ENCODE results near the gene PRKAA2.

PRKAA2 gene

DNA sequence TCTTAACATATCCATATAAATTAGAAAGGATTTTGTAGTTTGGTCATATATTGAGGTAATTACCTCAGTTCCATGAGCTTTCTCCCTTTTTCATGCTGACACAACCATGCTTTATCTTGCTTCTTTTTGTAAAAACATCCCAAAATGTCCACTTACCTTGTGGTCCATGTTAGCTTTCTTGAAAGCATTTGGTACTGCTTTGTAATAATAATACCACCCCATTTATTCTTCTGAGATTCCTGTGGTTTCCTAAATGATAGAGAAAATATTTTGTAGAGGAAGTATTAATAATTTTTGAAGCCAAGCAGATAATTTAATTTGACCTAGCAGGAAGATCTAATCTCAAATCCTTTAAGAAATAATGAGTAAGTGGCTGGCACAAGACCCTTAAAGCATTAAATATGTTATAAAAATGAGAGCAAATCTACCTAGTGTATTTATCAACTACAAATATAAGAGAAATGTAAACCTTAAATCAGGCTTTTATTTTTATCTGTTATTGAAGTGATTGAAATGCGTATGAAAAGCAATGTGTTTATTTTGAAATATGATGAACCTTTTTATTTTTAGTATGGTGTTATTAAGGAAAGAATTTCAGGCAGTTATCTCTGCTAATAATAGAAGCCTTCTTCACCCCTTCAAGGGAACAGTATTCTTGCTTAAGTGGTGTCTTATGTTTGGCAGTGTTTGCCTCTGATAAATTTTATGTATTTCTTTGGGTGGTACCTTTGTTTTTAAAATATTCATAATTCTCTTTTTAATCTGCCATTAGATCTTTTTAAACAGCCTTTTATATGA, 9.2 kb downstream of the PRKAA2 start:
- DNase-seq (ENCODE audit: low read depth) = no peak

DNA sequence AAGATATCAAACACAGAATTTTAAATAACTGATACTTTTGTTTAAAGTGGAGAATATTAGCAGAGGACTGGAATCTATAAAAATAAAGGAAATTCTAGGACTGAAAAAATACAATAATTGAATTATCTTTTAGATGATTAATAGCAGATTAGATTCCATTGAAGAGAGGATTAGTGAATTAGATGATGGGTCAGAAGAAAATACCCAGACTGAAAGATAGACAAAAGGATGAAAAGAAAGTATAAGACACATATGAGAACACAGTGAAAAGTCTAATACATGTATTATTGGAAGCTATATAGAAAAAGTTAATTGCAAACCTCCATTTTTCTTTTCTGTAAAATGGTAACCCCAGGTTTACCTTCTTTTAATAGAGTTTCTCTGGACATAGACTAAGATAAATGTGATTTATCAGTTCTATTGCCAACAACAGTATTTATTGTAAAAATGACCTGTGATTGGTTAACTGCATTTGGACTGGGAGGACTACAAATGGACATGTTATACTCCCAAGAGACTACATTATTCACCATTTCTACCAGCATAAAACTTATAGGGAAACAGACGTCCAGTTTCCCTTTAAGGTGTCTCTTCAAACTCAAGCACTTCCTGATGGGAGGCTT, 11.0 kb downstream of the PRKAA2 start:
- DNase-seq (ENCODE audit: low read depth) = no peak

DNA sequence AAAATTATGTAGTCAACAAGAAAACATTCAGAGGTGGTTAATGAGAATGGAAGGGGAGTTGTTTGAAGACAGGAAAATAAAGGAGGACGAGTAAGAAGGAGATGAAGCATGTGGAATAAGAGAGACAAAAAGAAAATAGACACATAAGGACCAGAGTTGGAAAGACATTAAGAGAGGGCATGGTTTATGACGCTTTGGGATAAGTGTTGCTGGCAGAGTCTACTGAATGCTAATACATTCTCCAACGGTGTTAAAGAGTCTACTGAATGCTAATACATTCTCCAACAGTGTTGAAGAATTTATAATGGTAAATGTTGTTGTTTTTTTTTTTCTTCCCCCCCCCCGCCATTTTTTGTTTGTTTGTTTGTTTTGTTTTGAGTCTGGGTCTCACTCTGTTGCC, 13.1 kb downstream of the PRKAA2 start:
- DNase-seq (ENCODE audit: low read depth) = no peak

DNA sequence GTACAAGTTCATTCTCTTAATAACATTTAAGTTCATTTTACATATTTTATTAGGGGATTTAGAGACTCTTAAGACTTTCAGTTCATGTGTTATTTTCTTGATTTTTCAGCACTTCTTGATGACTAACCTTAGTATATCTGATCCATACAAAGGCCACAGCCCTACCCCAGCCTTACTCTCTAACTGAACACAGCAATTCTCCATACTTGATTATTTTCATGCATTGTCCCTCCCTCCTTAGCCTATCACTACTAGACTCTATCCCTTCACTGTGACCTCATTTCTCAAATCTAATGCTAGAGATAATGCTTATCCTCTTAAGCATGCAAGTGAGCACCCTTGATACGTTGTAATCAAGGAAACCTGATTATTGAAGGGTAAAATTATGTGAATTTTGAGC, 15.2 kb downstream of the PRKAA2 start:
- DNase-seq (ENCODE audit: low read depth) = no peak

DNA sequence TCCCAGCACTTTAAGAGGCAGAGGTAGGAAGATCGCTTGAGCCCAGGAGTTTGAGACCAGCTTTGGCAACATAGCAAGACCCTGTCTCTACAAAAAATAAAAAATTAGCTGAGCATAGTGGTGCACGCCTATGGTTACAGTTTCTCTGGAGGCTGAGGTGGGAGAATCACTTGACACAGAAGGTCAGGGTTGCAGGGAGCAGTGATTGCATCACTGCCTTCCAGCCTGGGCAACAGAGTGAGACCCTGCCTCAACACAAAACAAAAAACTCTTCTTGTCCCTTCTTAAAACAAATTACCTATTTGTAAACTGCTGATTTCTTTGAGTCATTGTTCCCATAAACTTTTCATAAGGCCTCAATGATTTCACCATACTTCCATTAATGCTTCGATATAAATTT, 18.7 kb downstream of the PRKAA2 start:
- DNase-seq (ENCODE audit: low read depth) = no peak

DNA sequence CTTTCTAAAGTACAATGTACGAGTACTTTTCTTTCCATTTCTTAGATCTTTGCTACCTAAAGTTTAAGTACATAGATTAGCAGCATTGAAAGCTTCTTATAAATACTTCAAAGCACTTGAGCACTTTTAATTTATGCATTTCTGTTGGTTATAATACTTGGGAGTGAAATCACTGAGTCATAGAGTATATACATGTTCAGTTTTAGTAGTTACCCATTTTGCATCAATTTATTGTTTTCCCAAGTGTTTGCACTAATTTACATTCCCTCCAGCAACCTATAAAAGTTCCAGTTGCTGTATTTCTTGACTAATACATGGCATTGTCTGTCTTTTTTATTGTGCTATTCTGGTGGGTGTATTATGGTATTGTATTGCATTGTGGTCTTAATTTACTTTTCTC, 20.3 kb downstream of the PRKAA2 start:
- DNase-seq (ENCODE audit: low read depth) = no peak

DNA sequence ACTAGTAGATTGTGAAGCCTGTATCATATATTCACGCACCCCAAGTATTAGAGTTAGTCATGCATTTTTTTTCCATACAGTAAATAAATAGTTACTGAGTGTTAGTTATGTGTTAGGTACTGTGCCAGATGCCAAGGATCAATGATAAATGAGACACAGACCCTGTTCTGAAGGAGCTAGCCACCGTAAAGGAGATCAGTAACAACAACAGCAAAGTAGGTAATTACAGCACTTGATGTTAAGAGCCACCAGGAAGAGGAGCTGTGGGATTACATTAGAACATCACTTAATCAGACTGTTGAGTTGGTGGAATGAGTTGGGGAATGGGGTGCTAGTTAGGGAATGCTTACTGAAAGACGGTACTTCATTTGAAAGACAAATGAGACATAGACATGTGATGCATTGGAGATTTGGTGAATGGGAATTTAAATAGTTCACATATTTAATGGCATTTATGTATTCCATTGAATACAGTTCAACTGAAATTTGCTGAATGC, 21.0 kb downstream of the PRKAA2 start:
- DNase-seq (ENCODE audit: low read depth) = no peak

DNA sequence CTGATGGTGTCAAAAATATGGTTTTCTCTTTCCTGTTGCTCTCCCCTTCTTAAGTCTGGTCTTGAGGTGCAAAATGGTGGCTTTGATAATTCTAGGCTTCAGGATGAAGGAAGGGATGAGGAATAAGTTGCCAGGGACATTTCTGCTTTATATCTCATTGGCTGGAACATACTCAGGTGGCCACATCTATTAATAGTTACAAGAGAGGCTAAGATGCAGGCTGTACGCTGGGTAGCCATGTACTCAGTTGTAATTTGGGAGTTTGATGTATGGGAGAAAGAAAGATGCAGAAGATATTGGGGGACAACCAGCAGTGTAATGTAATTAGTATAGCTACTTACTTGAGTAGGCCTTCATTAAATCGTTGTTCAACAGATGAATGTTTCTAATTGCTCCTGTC, 25.2 kb downstream of the PRKAA2 start:
- DNase-seq (ENCODE audit: low read depth) = no peak

DNA sequence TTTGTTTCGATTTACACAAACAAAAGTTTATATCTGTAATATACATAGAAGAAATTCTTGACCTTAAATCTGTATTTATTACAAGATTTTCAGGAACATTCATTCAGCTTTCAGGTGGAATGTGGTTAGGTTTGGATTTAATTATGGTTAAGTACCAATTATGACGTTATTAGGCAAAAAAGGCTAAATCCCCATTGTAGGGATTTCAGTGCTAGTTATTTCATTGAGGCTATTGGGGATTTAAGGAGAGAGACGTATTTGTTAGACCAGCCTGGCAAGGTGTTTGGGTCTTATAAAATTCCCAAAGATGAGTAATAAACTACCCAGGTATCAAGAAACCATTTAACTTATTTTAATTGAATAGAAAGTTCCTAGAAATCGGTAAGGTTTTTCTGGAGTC, 26.0 kb downstream of the PRKAA2 start:
- no peak for DNase-seq (ENCODE audit: low read depth)

DNA sequence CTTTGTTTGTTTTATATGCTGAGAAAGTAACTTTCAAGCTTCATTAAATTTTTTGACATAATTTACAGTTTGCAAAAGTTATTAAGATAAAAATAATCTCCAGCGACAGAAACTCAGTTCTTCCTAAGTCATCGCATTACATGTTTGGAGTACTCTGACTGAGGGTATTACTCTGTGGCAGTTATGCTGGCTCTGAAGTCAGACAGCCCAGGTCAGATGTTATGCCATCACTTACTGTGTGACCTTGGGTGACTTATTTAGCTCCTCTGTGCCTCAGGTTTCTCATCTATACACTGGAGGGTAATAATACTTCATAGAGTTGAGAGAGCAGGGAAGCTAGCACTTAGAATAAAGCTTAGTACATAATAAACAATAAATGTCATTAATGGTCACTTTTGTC, 26.4 kb downstream of the PRKAA2 start:
- no peak for DNase-seq (ENCODE audit: low read depth)

DNA sequence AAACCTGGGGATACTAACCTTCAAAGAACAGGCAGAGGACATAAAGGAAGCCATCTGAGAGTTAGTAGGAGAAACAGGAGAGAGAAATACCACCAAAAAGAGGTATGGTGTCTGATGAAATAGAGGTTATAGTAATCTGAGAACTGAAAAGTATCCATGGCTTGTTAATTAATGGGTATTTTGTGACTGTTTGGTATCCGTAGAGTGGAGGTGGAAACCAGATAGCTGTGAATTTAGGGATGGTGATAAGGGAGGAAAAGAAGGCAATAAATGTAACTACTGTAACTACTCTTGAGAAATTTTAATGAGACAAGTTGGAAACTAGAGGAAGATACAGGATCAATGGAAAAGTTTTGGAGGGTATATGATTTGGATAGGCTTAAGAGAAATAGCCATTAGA, 27.5 kb downstream of the PRKAA2 start:
- DNase-seq (ENCODE audit: low read depth) = no peak

DNA sequence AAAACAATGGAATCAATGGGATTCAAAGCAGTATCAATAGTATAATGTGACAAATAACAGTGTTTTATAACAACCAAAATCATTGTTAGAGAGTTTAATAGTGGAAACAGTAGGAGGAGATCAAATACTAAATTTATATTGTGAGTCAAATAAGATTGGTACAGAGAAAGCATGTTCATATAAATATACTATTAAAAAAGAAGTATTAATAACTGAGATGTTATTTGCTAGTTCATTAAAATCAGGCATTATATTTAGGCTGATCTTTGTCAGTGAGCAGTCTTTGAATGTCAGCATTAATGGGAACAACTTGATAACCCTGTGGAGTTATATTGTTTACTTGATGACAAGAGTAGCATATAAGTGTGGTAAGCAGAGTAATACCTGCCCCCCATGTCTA, 30.6 kb downstream of the PRKAA2 start:
- no peak for DNase-seq (ENCODE audit: low read depth)

DNA sequence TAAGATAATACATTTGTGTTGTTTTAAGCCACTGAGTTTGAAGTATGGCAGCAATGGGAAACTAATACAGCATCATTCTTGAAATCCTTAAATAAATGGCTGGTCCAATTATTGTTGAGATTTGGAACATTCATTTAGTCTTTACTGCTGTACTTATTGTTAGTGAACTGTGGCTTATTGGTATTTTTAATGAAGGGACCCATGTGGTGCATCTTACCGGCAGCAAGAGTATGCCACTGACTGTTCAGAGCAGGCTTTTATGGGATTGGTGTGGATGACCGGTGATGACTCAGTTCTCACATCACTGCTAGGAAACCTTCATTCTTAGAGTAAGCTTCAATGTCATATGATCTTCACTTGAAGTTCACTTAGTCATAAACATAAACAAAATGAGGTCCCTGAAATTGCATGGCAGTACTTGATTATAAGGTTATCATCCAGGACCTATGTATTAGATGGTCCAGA, 31.5 kb downstream of the PRKAA2 start:
- DNase-seq (ENCODE audit: low read depth) = no peak

DNA sequence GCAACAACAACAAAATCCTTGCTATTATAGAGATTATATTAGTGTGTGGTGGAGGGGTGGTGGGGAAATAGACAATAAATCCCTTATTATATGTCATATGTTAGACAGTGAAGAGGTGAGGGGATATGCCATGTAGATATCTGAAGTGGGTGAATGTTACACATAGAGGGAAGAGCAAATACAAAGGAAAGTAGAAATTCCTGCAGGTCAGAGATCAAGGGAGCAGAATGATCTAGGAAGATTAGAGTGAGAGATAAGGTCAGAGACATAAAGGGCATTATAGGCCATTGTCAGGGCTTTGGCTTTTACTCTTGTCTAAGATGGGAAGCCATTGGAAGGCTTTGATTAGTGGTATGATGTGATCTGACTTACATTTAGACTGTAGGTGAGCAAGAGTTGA, 38.5 kb downstream of the PRKAA2 start:
- no peak for DNase-seq (ENCODE audit: low read depth)

DNA sequence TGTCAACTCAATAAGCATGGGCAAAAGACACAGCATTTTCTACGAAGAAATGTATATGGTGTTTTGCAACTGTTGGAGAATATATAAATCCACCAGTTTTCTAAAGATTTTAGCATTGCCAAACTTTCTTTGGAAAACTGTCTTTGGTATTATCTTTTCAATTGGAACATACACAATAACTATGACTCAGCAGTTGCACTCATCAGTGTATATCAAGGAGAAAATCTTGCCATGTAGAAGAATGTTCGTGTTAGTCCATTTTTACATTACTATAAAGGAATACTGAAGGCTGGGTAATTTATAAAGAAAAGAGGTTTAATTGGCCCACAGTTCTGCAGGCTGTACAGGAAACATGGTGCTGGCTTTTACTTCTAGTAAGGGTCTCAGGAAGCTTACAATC, 41.1 kb downstream of the PRKAA2 start:
- DNase-seq (ENCODE audit: low read depth) = no peak

DNA sequence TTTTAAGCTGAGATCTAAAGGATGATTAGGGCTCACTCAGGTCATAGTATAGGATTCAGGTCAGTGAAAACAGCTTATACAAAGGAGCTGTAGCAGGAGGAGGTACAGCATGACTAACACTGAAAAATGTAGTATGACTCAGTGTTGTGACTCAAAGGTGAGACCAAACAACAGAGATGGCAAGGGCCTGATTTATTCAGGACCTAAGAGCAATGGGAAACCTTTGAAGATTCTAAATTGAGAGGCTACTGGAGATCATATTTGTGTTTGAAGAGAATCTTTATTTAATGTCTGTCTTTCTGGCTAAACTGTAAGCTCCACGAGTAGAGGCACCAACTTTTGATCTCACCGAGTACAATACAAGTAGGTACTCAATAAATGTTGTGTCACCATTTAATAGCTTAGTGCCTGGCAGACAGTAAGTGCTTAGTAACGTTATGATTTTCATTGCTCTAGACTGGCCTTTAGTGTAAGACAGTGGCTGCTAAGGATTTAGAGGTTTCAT, 43.5 kb downstream of the PRKAA2 start:
- no peak for DNase-seq (ENCODE audit: low read depth)

DNA sequence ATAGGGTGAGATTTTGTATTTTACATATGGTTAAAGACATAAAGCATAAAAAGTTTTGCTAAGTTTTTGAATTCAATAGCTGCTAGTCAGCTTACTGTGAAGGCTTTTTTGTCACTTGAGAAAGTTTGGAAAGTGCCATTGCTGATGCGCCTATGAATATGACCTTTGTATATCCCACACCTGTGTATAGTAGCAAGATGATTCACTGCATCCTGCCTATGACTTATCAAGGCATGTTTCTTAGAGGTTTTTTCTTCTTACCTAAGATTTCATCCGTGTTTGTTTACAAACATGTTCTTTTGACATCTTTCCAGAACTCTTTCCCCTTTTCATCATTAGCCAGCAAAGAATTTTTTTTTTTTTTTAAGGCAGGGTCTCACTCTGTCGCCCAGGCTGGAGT, 51.5 kb downstream of the PRKAA2 start:
- no peak for DNase-seq (ENCODE audit: low read depth)

DNA sequence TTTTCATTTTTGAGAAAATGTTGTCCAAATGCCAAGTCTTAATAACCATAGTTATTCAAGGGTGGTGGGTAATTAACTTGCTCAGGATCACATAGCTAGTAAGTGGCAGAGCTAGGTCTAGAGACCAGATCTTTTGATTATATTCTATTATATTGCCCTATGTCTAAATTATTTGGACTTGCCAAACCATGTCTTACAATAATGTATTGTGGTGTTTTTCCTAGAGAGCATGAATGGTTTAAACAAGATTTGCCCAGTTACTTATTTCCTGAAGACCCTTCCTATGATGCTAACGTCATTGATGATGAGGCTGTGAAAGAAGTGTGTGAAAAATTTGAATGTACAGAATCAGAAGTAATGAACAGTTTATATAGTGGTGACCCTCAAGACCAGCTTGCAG, 58.6 kb downstream of the PRKAA2 start:
- no peak for DNase-seq (ENCODE audit: low read depth)

DNA sequence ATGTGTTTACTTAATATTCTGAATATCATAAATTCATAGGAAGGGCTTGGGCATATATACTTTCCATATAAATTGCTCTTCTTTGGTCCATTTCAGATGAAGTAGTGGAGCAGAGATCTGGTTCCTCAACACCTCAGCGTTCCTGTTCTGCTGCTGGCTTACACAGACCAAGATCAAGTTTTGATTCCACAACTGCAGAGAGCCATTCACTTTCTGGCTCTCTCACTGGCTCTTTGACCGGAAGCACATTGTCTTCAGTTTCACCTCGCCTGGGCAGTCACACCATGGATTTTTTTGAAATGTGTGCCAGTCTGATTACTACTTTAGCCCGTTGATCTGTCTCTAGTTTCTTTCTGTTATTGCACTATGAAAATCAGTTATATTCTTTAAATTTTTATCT, 62.3 kb downstream of the PRKAA2 start:
- no peak for DNase-seq (ENCODE audit: low read depth)

DNA sequence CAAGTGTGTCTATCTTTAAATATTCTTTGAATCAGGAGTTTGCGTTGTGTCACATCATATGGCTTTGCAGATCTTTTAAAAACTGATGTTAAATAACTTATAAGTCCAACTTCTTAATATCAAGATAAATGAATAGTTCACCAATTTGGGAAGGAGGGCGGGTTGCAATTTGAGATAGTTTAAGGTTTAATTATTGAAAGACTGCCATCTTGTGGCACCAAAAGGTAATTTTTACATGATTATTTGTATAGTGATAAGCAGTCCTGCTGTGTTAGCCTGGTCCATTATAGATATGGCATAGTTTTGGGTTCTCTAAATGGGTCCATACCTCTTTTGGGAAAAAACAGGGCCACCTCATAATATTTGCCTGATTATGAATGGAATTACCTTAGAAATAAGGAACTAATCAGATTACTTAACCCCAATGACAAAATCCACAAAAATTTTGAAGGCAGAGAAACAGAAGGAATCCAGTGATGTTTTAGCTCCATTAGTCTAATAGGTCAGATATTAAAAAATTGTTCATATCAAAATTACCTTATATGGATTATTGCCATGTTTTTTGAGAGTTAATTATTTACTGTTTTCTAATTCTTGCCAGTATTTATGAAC, 64.3 kb downstream of the PRKAA2 start:
- no peak for DNase-seq (ENCODE audit: low read depth)

DNA sequence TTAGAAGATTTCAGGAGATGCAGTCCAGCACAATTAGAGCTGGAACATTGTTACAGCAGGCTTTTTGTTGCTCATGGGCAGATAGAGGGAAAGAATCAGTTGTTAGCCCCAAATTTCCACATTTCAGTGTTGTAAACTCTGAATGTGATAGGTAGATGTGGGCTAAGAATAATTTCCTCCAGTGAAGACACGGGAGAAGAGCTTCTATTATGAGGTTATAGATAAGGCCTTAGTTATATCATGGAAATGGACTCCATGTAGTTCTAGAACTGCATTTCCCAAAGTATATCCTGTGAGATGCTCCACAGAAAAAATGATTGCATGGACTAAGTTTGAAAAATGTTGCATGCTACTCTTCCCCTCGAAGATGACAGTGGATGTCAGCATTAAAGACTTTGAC, 64.9 kb downstream of the PRKAA2 start:
- no peak for DNase-seq (ENCODE audit: low read depth)

DNA sequence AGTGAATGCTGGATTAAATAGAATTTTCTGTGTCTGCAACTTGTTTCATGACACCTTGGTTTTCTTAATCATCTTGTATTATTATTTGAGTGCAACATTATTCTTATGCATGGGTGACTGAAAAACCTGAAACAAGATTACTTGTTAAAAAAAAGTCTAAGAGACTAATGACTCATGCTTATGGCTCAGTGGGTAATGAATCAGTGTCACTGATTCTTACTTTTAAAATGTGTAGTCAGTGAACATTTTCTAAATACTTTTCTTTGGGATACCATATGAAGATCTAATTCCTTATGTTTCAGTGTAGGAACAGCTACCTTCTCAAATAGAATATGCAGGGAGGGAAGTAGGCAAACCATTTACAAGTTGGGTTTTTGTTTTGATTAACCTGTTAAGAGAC, 65.5 kb downstream of the PRKAA2 start:
- DNase-seq (ENCODE audit: low read depth) = no peak

DNA sequence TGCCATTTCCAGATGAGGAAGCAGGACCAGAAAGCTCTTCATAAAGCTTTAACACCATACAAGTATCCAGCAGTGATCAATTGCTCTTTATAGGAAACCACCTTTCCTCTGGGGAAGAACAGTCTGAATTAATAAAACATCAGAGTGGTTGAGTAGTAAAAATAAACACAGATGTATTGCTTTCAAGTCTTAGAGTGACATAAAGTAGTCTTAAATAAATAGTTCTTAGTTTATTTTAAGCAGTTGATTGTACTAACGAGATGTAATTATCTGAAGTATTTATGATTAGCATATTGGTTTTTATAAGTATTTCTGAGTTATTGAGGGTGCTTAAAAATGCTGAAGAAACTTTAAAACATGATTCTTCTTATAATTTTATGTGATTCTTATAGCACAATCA, 67.0 kb downstream of the PRKAA2 start:
- no peak for DNase-seq (ENCODE audit: low read depth)

All from T follicular helper cell (primary cell).